ENCODE measurements around the gene HS3ST6.
A peak's percentile ranks its signal among the peaks of the same experiment; 100 is the strongest.

HS3ST6 gene

DNA sequence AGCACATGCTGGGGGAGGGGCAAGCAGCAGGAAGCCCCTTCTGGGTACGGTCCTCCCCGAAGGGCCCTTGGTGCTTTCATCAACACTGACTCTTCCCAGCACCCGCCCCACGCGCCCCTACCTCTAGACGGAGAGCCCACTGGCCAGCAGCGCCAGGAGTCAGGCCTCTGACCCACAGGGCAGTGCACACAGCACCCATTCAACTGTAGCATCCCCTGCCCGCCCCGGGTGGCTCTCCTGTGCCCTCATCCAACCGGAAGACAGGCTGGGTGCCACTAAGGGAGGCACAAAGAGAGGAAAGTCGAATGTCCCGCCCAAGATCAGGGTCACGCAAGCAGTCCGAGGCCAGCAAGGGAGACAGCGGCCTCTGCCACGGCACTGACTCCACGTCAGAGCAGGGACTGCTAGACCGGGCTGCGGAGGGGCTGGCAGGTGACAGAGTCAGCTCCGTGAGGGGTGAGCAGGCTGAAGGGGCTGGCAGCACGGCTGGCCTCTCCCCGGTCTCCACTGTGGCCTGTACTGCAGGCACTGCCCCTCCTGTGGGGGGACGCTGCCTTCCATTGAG, 15.0 kb upstream of the HS3ST6 start:
- Histone ChIP-seq H3K27me3 (ENCODE audit: insufficient read depth, low read depth, severe bottlenecking) (no peaks in the 10 kb centered on the region), H3K4me3 (ENCODE audit: low read depth, low read length) (no peak overlapping the region), H3K27ac (no peak overlapping the region), H3K36me3 (peaks cover 2% of the 10 kb centered on the region), H3K9me3 (ENCODE audit: severe bottlenecking) (no peaks in the 10 kb centered on the region)
- TF ChIP-seq, protein P1, sequence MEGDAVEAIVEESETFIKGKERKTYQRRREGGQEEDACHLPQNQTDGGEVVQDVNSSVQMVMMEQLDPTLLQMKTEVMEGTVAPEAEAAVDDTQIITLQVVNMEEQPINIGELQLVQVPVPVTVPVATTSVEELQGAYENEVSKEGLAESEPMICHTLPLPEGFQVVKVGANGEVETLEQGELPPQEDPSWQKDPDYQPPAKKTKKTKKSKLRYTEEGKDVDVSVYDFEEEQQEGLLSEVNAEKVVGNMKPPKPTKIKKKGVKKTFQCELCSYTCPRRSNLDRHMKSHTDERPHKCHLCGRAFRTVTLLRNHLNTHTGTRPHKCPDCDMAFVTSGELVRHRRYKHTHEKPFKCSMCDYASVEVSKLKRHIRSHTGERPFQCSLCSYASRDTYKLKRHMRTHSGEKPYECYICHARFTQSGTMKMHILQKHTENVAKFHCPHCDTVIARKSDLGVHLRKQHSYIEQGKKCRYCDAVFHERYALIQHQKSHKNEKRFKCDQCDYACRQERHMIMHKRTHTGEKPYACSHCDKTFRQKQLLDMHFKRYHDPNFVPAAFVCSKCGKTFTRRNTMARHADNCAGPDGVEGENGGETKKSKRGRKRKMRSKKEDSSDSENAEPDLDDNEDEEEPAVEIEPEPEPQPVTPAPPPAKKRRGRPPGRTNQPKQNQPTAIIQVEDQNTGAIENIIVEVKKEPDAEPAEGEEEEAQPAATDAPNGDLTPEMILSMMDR (IDR thresholded peaks at IDR 0.05; ENCODE audit: low read depth, low read length): no peak
- DNase-seq: no peak

DNA sequence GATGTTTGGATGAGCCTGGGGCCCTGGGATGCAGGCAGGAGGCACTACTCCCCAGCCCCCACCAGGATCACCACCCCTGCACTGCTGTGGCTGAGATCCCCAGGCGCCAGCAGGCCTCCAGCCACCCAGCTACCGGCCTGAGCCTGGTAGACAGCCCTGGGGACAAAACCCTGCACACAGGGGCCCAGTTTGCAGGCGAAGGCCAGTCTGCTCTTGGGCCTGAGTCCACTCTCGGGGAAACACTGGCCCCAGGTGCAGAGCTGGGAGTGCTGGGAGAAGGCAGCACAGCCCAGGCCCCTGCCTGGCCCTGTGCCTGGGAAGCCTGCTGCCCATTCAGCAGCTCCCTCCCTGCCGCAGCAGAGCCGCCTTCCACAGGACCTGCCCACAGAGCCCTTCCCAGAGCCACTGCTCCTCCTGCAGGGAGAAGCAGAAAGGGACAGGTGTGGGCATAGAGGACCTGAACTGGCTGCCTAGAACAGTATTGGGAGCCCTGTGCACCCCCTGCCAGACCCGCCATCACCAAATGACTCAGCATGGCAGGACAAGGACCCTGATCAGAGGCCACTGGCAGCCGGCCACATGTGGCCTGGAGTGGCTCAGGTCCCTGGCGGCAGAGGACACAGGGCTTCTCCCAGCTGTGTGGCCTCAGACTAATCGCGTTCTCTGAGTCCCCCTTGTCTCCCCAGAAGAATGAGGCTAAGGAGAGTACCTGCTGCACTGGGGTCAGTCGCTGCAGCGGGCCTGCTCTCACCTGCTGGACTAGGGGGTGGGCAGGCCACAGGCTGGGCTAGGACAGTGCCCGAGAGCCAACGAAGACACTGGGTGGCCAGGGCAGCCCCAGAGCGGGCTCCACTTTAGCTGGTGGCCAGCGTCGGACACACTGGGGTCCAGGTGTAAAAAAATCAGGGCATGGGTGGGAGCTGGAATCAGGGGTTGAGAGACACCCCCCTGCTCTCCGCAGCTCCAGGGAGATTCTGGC, 14.1 kb upstream of the HS3ST6 start:
- H3K27ac ChIP-seq: peak overlapping the region; percentile 14; the same call in 1 of the 2 replicates
- no peaks in the 10 kb centered on the region for H3K36me3 ChIP-seq
- no peak overlapping the region for H3K4me3 ChIP-seq (ENCODE audit: low read depth, low read length)
- H3K27me3 ChIP-seq (ENCODE audit: insufficient read depth, low read depth, severe bottlenecking): no peaks in the 10 kb centered on the region
- TF ChIP-seq, protein P1 (IDR thresholded peaks at IDR 0.05; ENCODE audit: low read depth, low read length): peak; percentile 61
- peak; percentile 69 for DNase-seq
- no peaks in the 10 kb centered on the region for H3K9me3 ChIP-seq (ENCODE audit: severe bottlenecking)

DNA sequence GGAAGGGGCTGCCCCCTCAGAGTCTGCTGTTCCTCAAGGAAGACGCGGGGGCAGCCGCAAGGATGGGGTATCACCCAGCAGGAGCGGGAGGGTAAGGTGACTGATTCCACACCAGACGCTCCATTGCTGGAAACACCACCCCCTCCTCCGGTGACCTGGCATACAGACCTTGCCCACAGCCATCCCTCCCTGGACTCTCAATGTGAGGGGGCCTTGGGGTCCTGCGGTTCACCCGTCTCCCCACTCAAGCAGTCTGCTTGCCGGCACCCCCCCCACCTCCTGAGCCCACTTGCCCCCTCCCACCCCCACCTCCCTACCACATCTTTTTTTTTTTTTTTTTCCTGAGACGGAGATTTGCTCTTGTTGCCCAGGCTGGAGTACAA, 12.1 kb upstream of the HS3ST6 start:
- Histone ChIP-seq H3K4me3 (ENCODE audit: low read depth, low read length) (no peak overlapping the region), H3K27me3 (ENCODE audit: insufficient read depth, low read depth, severe bottlenecking) (no peaks in the 10 kb centered on the region), H3K27ac (no peak overlapping the region; the same call in 1 of the 2 replicates), H3K9me3 (ENCODE audit: severe bottlenecking) (no peaks in the 10 kb centered on the region), H3K36me3 (no peaks in the 10 kb centered on the region)
- DNase-seq: no peak
- TF ChIP-seq, protein P1 (IDR thresholded peaks at IDR 0.05; ENCODE audit: low read depth, low read length): no peak

DNA sequence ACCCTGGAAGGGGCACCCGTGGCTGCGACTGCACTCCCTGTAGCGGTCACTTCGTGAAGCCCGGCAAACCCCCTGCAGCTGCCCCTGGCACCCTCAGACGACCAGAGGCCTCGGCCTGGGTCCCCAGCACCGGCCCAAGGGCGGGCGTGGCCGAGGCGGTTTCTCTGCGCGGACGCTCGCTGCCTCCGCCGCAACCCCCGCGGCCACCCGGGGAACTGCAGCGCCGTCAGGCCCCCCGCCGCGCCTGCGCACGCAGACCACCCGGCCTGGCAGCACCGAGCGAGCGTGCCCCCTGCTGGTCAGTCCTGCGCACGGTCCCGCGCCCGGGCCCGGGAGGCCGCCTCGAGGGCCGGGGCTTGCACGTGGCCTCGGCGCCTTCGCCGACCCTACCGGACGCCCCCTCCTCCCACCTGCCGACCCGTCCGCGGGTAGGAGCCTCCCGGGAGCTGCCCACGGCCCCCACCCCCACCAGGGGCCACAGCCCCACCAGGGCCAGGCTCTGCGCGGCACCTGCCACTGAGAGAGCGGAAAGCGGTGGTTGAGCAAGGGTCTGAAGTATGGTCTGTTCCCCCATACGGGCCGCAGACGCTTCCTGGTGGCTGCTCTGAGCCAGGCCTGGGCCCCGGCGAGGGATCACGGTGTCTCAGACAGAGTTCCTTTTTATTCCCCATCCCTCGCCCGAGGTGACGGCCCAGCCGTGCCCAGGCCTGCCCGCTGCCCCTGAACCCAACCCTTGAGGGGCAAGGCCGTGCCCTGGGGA, 11.5 kb upstream of the HS3ST6 start:
- DNase-seq: peak; percentile 86
- no peaks in the 10 kb centered on the region for H3K9me3 ChIP-seq (ENCODE audit: severe bottlenecking)
- no peaks in the 10 kb centered on the region for H3K36me3 ChIP-seq
- peak overlapping the region; percentile 52 for H3K27ac ChIP-seq
- H3K27me3 ChIP-seq (ENCODE audit: insufficient read depth, low read depth, severe bottlenecking): no peaks in the 10 kb centered on the region
- peak overlapping the region; percentile 48 for H3K4me3 ChIP-seq (ENCODE audit: low read depth, low read length)
- TF ChIP-seq, protein P1 (IDR thresholded peaks at IDR 0.05; ENCODE audit: low read depth, low read length): peak; percentile 90

DNA sequence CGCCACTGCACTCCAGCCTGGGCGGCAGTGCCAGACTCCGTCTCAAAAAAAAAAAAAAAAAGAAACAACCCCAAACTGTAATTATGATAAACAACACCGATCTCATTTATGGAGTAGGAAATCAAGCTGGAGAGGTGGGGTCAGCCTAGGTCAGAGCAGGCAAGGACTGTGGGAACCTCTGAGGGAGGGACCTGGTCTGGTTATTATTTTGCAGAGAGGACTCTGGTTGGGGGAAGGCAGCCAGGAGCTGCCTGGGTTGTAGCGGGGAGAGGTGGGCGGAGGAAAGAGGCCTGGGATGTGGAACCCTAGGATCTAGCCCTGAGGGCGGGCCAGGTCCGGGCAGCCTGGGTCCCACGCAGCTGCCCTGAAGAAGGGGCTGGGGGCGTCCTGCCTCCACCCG, 10.9 kb upstream of the HS3ST6 start:
- TF ChIP-seq, protein P1 (IDR thresholded peaks at IDR 0.05; ENCODE audit: low read depth, low read length): no peak
- H3K9me3 ChIP-seq (ENCODE audit: severe bottlenecking): no peaks in the 10 kb centered on the region
- no peaks in the 10 kb centered on the region for H3K36me3 ChIP-seq
- DNase-seq: peak; percentile 54
- H3K27me3 ChIP-seq (ENCODE audit: insufficient read depth, low read depth, severe bottlenecking): no peaks in the 10 kb centered on the region
- H3K27ac ChIP-seq: peak overlapping the region; percentile 49
- H3K4me3 ChIP-seq (ENCODE audit: low read depth, low read length): peak overlapping the region; percentile 48
